Smooth muscle cell (in vitro differentiated cells): Measurements from ENCODE around the gene MAP4K3. TPM values are rescaled to one million over a fixed set of nuclear protein-coding genes. Genes with fewer than 3 reads are reported as not detected.

Source experiments
- DNase-seq: peaks from one replicate; lab custom pipeline; 2025; ENCODE audit not compliant: unreplicated experiment; lab: John Stamatoyannopoulos, UW
- H2AFZ ChIP-seq: fragments of 200-600 bp; sonication (generic); 2 replicates; pipeline ENCODE4 v1.6.0; 2016; ENCODE audit warnings: antibody characterized with exemption, low read depth, mild to moderate bottlenecking
- H3F3A ChIP-seq: fragments of 200-600 bp; sonication (generic); 2 replicates; pipeline ENCODE4 v1.6.0; 2017; ENCODE audit warnings: antibody characterized with exemption, low read depth
- H3K27ac ChIP-seq: fragments of 200-600 bp; sonication (generic); 2 replicates; pipeline ENCODE4 v1.5.1; 2016; ENCODE audit warnings: low read depth, mild to moderate bottlenecking
- H3K27me3 ChIP-seq: fragments of 200-600 bp; sonication (generic); 2 replicates; pipeline ENCODE4 v1.6.1; 2016; ENCODE audit warnings: low read depth, mild to moderate bottlenecking
- H3K36me3 ChIP-seq: fragments of 200-600 bp; sonication (generic); 2 replicates; pipeline ENCODE4 v1.5.1; 2016; ENCODE audit warnings: low read depth
- H3K4me1 ChIP-seq: fragments of 200-600 bp; sonication (generic); 2 replicates; pipeline ENCODE4 v1.5.1; 2016; ENCODE audit warnings: low read depth
- H3K4me2 ChIP-seq: fragments of 200-600 bp; sonication (generic); 2 replicates; pipeline ENCODE4 v1.6.0; 2016; ENCODE audit warnings: mild to moderate bottlenecking
- H3K4me3 ChIP-seq: fragments of 200-600 bp; sonication (generic); 2 replicates; pipeline ENCODE4 v1.5.1; 2016; ENCODE audit warnings: mild to moderate bottlenecking
- H3K79me2 ChIP-seq: fragments of 200-600 bp; sonication (generic); 2 replicates; pipeline ENCODE4 v1.6.0; 2016; ENCODE audit warnings: low read depth, mild to moderate bottlenecking
- H3K9ac ChIP-seq: fragments of 200-600 bp; sonication (generic); 2 replicates; pipeline ENCODE4 v1.6.0; 2016; ENCODE audit warnings: low read depth
- H3K9me3 ChIP-seq: fragments of 200-600 bp; sonication (generic); replicated peaks from 2 replicates; pipeline ENCODE4 v1.5.1; 2016; ENCODE audit warnings: low read depth
- H4K20me1 ChIP-seq: fragments of 200-600 bp; sonication (generic); 2 replicates; pipeline ENCODE4 v1.6.0; 2016; ENCODE audit warnings: low read depth
- CTCF ChIP-seq: fragments of 200-600 bp; sonication (generic); IDR thresholded peaks from 2 replicates; pipeline ENCODE4 v1.5.1; 2017; ENCODE audit warnings: borderline replicate concordance, mild to moderate bottlenecking, antibody characterized with exemption; ENCODE audit not compliant: insufficient read depth, poor library complexity, severe bottlenecking
- WGBS: methylation state at CpG from one replicate; pipeline ENCODE4 v1.1.7; 2016; ENCODE audit warnings: low lambda C conversion rate; 5-methylcytosine and 5-hydroxymethylcytosine counted together
- polyA plus RNA-seq: library from polyadenylated mRNA; unstranded; fragments of >200 nt; fragmentation: Nextera tagmentation; extraction: Ambion mirVana; gene quantifications from 2 replicates; pipeline ENCODE4 v1.2.1, GENCODE V29; 2016
- small RNA-seq: library from RNA; depleted of rRNA; stranded (forward); fragments of <200 nt; gene quantifications from one replicate; pipeline ENCODE3, GENCODE V24; 2014
- total RNA-seq: library from RNA; depleted of rRNA; stranded (reverse); fragments of >200 nt; gene quantifications from 2 replicates; pipeline ENCODE4 v1.2.3, GENCODE V29; 2014

The MAP4K3 gene
- total and polyA plus RNA-seq, 2 experiments from 2014 or later, result 21.3 to 70.9 TPM

- no peaks in the 10 kb centered on the region for H3F3A ChIP-seq
- WGBS, result 100% methylated on average over 1 of the region's 1 CpG
- no peaks in the 10 kb centered on the region for H3K27me3 ChIP-seq
- H3K79me2 ChIP-seq, result no peaks in the 10 kb centered on the region
- no peak overlapping the region for H3K27ac ChIP-seq
- H3K36me3 ChIP-seq, result no peaks in the 10 kb centered on the region
- DNase-seq, result no peak
- TF ChIP-seq CTCF, result no peak
- H3K4me1 ChIP-seq, result no peaks in the 10 kb centered on the region
- no peaks in the 10 kb centered on the region for H3K9me3 ChIP-seq
- no peak overlapping the region for H3K9ac ChIP-seq
- no peak overlapping the region for H3K4me2 ChIP-seq
- no peaks in the 10 kb centered on the region for H4K20me1 ChIP-seq
- no peak overlapping the region for H3K4me3 ChIP-seq
- no peak overlapping the region for H2AFZ ChIP-seq
Observed at GRCh38 chr2:39210846-39211245, 226.2 kb downstream of the MAP4K3 start.

- no peaks in the 10 kb centered on the region for H3K36me3 ChIP-seq
- H3K4me1 ChIP-seq, result no peaks in the 10 kb centered on the region
- no peak for DNase-seq
- H3K27ac ChIP-seq, result no peak overlapping the region
- WGBS, result 77% methylated on average over 6 of the region's 6 CpGs
- H4K20me1 ChIP-seq, result no peaks in the 10 kb centered on the region
- H3K27me3 ChIP-seq, result no peaks in the 10 kb centered on the region
- no peaks in the 10 kb centered on the region for H3K9me3 ChIP-seq
- H3K4me3 ChIP-seq, result no peak overlapping the region
- H2AFZ ChIP-seq, result no peak overlapping the region
- no peak for TF ChIP-seq CTCF
- H3F3A ChIP-seq, result no peaks in the 10 kb centered on the region
- no peak overlapping the region for H3K4me2 ChIP-seq
- H3K79me2 ChIP-seq, result no peaks in the 10 kb centered on the region
- H3K9ac ChIP-seq, result no peak overlapping the region
Observed at GRCh38 chr2:39203382-39203781, 233.7 kb downstream of the MAP4K3 start.

- DNase-seq, result no peak
- WGBS, result 86% methylated on average over 1 of the region's 1 CpG
- no peaks in the 10 kb centered on the region for H4K20me1 ChIP-seq
Observed at GRCh38 chr2:39202639-39203369, 234.3 kb downstream of the MAP4K3 start.

More at GRCh38 chr2:39202639-39203369, 234.3 kb downstream of the MAP4K3 start:
- Histone ChIP-seq H3F3A (no peaks in the 10 kb centered on the region), H3K4me1 (no peaks in the 10 kb centered on the region), H2AFZ (no peak overlapping the region), H3K4me3 (no peak overlapping the region), H3K9ac (no peak overlapping the region), H3K36me3 (no peaks in the 10 kb centered on the region), H3K79me2 (no peaks in the 10 kb centered on the region), H3K27ac (no peak overlapping the region), H3K27me3 (no peaks in the 10 kb centered on the region), H3K4me2 (no peak overlapping the region), H3K9me3 (no peaks in the 10 kb centered on the region)
- TF ChIP-seq CTCF, result no peak

Small RNA genes within 50 kb of the gene (small RNA-seq; reads per million reads assigned to genes)
- not detected for gene RF00272

Other genes starting within 250 kb of the MAP4K3 start
- gene CDKL4, start 193.3 kb downstream of the MAP4K3 start, total RNA-seq, result 0.27 and 3.4 TPM in 2 replicates
- gene CDKL4, start 193.3 kb downstream of the MAP4K3 start, polyA plus RNA-seq, result 0.53 TPM in 1 of 2 replicates, not detected in the other
- 14.6 and 19.9 TPM in 2 replicates for gene TMEM178A, start 228.6 kb upstream of the MAP4K3 start, total RNA-seq
- 16.4 and 22.2 TPM in 2 replicates for gene TMEM178A, start 228.6 kb upstream of the MAP4K3 start, polyA plus RNA-seq